COR-L47 (cell line): Measurements from ENCODE around the gene RNF17.
"Not testable (repeated sequence)": the region's sequence is repeated elsewhere in the genome, so short reads cannot be mapped to it uniquely, and the experiment has no call there.

Experiments used
- DNase-seq: peaks from one replicate; lab custom pipeline; 2025; lab: John Stamatoyannopoulos, UW

RNF17 gene

DNA sequence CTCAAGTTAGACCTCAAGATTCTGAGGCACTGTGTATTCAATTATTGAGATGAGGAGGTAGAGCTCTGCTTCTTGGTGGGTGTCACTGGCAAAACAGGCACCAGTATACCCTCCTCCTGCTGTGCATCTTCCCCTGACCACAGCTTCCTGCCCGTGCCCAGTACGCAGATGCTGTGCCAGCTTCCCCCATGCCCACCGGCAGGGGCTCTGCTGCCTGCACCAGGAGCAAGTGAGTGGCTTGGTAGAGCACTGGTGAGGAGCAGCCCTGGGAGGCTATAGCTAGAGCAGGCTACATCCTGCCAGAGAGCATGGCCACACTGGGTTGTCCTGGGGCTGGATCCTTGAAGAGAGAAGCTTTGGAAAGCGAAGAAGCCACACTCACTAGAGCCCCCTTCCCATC lies 21.0 kb upstream of the RNF17 start:
- no peak for DNase-seq

DNA sequence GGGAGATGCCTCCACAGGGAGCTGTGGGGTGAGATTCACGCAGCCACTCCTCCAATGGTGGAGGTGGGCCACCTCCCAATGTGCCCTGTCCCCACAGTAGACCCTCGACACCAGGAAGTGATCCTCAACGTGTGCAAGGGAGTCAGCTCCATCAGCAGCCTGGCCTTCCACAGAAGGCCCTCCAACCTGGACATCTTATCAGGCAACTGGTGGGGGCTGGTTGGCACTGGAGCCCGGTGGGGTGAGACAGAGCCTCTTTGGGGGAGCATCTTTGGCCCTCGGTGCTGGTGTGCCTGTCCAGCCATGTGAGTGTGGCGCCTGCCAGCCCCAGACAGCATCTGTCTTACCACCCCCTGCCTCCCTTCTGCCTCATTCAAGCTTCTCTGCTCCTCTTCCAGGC lies 19.7 kb upstream of the RNF17 start:
- no peak for DNase-seq

DNA sequence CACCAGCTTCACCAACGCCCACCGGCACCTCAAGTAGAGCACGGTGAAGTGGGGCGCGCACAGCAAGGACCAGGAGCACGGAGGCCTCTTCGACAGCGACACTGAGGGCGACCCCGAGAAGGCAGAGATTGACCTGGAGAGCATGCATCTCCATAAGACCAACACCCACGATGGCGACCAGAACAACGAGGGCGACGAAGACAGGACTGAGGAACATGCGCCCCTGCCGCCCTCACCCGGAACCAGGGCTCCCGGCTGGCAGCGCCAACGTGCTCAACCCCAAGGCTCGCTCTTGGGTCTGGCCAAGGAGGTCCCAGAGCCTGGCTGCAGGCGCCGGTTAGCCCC lies 18.5 kb upstream of the RNF17 start:
- no peak for DNase-seq

DNA sequence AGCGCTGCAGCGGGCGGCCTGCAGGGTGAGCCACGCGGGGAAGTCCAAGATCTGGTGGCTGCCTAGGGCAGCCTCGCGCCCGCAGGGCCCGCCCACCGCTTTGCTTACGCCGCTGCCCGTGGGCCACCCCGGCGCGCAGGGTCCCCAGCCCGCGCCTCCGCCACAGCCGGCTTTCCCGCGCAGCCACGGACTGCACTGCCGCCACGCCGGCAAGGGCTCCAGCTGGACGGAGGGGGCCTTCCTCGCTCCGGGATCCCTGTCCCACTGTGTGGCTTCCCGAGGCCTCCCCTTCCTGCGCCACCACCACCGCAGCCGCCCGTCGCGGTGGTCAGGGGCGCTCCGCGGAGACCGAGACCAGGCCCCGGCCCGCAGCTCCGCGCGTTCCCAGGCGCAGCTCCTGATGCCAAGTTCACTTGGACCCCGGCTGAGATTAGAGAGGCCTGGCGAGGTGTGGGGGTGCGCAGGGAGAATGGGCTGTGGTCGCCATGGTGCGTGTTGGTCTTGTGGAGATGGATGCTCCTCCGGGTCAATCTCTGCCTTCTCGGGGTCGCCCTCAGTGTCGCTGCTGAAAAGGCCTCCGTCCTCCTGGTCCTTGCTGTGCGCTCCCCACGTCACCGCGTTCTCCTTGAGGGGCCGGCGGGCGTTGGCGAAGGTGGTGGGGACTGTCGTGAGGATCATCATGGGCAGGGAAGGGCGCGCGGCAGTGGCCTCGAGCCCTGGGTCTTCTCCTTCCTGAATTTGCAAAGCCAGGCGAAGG lies 17.9 kb upstream of the RNF17 start:
- DNase-seq = no peak

DNA sequence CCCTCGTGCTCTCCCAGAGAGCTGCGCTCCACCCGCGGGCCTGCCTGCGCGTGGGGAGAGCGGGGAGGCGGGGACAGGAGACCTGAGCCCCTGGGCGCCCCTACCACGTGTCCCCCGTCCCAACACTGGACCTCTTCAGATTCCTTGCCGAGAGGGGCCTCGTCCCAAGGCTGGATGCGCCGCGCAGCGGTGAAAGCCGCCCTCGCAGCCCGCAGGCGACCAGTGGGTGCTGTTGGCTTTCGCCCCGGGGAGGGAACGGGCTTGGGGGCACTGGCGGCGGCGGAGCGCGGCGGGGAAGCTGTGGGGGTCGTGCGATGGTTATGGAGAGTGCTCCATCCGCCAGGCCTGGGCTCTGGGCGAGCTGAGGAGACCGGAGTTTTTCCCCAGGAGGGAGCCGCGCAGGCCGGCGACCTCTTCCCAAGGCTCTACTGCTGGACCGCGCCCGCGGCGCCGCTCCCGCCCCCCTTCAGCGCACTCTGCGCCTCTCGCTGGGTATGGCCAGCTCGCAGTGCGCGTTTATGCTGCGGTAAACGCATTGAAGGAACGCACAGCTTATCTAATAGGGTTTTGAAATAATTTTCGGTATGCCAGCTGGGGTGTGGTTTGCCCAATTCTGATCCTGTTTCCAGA lies 17.2 kb upstream of the RNF17 start:
- DNase-seq = no peak

DNA sequence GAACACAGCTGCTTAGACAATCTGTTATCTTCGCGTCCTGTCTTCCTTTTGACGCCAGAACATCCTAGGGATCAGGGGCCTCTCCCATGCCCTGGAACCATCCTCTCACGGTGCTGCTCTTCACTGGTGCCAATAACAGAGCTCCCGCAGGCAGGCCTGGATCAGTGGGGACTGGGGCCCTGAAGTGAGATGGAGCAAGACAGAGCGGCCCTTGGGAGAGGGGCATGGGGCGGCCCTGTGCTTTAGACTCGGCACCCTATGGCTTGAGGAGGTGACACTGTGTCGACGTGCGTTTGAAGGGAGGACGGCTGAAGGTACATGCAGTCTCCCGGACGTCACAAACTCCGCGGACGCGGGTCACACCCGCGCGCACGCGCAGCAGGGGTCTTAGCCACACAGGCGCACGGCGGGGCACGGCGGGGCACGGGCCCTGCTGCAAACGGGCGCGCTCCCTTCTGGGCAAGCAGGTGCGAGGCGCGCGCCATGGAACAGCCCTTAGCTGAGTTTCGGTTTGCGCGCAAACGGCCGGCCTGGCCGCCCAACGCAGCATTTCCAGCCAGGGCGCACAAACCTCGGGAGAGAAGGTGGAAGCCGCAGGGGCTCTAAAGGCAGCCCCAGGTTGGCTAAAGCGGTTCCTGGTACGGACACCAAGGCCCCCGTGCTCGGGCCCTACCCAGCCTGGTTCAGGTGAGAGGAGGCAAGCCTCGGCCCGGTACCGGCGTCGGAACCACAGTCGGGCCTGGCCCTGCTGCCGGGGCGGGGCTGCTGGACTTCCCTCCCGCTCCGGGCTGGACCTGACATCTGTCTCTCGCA lies 16.5 kb upstream of the RNF17 start:
- peak; percentile 42 for DNase-seq

DNA sequence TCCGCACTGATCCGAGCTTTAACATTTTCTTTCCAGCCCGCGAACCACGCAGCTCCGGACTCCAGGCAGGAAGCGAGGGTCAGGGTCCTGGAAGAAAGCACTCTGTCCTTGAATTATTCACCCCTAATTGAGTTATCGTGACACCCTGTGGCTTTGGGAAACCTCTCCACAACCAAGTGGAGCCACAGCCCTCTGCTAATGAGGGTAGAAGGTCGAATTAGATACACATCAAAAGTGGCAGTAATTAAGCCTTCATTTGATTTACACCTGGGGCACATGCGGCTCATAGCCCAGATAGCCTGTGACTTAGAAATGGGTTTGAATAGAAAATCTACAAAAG lies 15.9 kb upstream of the RNF17 start:
- no peak for DNase-seq

DNA sequence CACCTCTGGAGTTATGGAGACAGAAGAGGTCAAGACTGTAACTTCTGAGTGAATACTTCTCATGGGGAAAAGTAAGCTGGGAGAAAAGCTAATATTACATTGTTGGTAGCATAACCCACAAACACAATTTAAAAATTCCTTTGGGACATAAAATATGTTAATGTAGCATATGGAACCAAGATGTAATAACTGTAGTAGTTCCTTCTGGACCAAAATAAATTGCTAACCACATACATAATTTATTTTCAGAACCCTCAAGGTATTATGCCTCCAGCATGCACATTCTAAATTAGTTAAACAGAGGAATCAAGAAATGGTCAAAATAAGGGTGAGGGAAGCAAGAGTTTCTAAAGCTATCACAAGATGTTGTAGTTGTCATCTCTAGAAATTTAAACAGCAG lies 4.8 kb upstream of the RNF17 start:
- no peak for DNase-seq

DNA sequence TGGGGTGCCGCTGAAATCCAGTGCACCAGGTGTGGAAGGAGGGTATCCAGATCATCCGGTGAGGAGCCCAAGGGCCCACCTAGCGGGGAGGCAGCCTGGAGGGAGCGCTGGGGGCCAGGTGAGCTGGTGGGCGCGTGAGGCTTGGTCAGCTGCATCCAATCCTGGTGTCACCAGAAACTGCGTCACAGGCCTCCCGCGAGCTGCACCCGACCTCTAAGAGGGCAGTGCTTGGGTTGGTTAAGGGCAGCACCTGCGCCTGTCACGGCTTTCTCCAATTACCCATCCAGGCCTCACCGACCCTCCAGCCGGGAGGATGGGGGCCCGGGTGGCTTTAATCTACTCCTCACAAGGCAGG lies 284 bp downstream of the RNF17 start:
- no peak for DNase-seq

DNA sequence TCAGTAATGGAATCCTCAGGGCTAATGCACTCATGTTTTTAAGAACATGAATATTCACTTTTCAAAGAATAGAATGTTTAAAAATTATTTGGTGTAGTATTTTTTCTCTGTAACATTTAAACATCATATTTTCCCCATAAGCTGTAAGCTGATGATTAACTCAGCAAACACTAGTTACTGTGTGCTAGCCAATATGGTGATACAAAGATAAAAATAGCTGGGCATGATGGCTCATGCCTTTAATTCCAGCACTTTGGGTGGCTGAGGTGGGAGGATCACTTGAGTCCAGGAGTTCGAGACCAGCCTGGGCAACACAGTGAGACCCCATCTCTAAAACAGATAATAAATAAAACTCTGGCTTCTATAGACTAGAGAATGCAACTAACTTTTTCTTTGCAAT lies 13.2 kb downstream of the RNF17 start:
- DNase-seq = no peak

DNA sequence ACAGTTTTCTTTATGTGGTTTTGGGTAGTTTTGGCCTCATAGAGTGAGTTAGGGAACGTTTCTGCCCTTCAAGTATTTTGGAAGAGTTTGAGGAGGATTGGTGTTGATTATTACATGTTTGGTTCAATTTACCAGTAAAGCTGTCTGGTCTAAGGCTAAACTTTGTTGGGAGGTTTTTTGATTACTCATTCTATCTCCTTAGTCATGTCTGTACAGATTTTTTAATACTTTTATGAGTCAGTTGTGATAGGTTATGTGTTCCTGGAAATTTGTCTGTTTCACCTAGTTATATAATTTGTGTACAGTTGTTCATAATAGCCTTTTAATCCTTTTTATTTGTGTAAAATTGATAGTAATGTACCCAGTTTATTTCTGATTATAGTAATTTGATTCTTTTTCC lies 20.4 kb downstream of the RNF17 start:
- DNase-seq = no peak

DNA sequence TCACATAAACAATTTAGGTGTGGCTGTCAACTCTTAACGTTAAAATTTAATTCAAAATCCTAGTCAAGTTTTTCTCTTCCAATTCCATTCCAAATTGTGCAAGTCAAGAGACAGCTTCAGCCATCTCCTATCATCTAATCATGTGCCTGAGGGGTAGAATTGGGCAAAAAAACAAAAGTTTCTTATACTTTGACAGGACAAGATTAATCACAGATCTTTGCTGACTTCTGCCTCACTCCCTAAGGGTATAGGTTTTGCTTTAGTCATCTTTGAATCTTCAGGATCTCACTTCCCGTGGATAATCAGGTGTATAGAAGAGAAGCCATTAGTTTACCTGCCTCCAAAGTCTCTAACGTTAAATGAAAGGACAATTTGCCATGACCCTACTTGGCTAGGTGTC lies 24.6 kb downstream of the RNF17 start:
- DNase-seq = no peak

DNA sequence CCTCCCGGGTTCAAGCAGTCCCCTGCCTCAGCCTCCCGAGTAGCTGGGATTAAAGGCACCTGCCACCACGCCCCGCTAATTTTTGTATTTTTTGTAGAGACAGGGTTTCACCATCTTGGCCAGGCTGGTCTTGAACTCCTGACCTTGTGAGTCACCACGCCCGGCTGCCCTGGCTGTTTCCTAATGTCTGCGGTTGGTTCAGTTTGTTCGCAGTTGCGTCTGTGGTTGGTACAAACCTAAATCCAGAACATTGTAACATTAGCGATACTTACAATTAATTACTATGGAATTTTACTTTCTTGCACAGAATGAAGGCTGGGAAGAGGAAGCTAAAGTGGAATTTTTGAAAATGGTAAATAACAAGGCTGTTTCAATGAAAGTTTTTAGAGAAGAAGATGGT lies 38.1 kb downstream of the RNF17 start:
- DNase-seq = no peak

DNA sequence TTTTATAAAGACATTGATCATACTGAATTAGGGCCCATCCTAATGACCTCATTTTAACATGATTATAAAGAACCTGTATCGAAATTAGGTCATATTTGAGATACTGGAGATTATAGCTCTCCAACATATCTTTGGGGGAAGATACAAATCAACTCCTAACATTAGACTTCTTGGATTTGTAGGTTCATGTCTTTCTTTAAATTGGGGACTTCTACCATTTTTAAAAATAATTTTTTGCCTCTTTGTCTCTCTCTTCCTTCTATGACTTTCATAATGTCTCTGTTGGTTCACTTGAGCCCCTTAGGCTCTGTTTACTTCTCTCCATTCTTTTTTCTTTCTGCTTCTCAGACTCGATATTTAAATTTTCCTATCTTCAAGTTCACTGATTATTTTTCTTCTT lies 57.2 kb downstream of the RNF17 start:
- no peak for DNase-seq

DNA sequence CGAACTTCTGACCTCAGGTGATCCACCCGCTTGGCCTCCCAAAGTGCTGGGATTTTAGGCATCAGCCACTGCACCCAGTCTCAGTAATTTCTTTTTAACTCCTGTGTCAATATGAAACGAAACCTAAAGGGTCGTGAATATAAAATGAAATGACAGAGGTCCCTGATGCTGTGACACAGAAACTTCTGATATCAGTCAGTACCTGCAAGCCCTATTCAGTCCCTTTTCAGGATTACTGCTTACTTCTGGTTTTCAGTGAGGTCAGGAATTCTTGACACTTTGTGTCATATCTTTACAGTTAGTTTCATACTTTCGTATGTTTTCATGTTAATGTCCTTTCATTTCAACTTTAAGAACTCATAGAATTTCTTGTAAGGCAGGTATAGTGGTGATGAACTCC lies 58.7 kb downstream of the RNF17 start:
- DNase-seq = no peak

DNA sequence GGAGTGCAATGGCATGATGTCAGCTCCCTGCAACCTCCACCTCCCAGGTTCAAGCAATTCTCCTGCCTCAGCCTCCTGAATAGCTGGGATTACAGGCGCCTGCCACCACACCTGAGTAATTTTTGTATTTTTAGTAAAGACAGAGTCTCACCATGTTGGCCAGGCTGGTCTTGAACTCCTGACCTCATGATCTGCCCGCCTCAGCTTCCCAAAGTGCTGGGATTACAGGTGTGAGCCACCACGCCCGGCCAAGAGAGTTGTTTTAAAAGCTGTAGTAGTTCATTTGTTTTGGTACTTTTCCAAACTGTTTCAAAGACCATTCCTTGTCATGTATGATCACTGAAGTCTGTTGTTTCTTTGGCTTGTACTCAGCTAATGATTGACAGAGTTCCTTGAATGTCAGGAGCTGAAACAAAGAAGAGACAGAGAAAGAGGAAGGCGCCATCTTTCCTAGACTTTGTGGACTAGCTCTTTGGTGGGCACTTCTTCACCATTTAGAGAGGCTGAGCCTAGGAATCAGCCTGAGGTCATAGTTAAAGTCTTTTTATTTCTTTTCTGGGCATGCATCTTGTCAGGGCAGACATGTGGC lies 59.2 kb downstream of the RNF17 start:
- not testable (repeated sequence) for DNase-seq

DNA sequence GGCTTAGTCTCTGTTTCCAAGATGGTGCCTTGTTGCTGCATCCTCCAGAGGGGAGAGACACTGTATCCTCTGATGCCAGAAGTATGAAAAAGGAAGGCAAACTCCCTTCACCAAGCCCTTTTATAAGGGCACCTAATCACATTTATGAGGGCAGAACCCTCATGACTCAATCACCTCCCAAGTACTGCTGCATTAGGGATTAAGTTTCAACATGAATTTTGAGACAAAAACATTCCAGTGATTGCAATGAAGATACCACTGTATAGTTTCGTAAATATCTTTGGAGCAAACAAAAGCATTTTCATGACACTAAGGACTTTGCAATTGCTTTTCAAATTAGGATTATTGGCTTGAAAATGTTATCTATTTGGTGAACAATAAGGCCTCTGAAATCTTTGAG lies 63.8 kb downstream of the RNF17 start:
- DNase-seq = no peak

DNA sequence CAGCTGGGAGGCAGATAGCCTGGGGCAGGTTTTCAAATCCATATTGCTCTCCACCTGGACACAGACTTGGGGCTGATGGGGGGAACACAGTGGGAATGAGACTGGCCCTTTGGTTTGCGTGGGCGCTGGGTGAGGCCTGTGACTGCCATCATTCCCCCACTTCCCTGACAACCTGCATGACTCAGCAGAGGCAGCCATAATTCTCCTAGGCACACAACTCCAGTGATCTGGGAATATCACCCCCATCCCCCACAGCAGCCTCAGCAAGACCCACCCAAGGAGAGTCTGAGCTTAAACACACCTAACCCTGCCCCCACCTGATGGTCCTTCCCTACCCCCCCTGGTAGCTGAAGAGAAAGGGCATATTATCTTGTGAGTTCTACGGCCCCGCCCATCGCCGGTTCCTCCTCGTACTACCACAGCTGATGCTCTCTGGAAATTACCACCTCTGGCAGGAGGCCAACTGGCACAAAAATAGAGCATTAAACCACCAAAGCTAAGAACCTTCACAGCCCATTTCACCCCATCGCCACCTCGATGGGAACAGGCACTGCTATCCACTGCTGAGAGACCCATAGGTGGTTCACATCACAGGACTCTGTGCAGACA lies 71.0 kb downstream of the RNF17 start:
- peak; percentile 85 for DNase-seq

DNA sequence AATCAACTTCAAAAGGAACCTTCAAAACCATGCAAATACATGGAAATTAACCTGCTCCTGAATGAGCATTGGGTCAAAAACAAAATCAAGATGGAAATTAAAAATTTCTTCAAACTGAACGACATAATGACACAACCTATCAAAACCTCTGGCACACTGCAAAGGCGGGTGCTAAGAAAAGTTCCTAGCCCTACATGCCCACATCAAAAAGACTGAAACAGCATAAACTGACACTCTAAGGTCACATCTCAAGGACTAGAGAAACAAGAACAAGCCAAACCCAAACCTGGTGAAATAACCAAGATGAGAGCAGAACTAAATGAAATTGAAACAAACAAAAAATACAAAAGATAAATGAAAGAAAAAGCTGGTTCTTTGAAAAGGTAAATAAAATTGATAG lies 73.6 kb downstream of the RNF17 start:
- DNase-seq = not testable (repeated sequence)

DNA sequence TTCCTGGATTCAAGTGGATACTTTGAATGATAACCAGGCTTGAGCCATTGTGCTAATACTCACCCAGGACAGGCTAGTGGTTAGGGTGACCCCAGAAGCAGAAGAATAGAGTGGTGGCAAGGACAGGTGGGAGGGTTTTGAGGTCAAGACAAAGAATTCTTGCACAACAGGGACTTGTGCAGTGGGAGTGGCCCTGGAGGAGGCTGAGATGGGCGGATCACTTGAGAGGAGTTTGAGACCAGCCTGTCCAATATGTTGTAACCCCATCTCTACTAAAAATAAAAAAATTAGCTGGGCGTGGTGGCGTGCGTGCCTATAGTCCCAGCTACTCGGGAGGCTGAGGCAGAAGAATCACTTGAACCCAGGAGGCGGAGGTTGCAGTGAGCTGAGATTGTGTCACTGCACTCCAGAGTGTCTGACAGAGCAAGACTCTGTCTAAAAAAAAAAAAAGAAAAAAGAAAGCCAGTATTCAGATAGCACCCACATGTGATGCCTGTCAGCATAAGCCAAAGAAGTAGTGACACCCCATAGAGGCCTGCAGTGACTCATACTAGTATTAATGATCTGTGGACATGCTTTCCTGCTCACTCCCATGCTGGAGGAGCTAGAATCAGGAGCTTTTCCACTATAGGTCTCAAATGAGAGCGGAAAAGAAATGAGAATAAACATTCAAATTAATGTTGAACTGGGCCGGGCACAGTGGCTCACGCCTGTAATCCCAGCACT lies 78.7 kb downstream of the RNF17 start:
- DNase-seq = no peak

DNA sequence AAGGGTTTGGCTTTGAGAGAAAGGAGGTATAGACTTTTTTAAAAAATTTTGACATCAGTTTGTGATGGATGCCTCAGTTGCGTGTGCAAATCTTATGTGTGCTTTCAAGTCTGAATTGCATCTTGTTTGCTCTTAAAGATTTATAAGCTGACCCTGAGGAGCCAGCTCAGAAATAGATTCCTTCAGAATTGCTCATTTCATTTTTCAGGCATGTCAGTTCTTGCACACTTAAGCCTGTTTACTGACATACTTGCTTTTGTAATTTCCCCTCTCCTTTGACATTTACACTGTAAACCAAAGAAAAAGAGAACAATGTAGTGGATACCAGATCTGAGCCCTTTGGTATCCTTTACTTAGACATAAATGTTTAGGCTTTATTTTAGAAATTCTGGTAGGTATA lies 87.6 kb downstream of the RNF17 start:
- DNase-seq = no peak

DNA sequence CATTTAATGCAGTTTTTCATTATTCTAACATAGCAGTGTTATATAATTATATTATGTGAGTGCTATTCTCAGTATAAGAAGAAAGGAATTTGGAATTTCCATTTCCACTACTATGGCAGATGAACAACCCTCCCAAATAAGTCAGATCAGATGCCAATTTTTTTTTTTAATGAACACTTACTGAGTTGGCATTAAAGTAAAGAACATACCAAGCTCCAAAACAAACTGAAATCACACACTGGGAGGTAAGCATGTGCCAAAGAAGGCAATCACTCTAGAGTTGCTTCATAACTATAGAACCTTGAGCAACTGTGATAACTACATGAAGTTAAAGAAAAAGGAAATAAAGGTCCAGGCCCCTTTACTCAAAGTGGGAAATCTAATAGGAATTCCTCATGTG lies 90.3 kb downstream of the RNF17 start:
- DNase-seq = no peak
